ENCODE data around the gene GYPC.

GYPC gene

DNA sequence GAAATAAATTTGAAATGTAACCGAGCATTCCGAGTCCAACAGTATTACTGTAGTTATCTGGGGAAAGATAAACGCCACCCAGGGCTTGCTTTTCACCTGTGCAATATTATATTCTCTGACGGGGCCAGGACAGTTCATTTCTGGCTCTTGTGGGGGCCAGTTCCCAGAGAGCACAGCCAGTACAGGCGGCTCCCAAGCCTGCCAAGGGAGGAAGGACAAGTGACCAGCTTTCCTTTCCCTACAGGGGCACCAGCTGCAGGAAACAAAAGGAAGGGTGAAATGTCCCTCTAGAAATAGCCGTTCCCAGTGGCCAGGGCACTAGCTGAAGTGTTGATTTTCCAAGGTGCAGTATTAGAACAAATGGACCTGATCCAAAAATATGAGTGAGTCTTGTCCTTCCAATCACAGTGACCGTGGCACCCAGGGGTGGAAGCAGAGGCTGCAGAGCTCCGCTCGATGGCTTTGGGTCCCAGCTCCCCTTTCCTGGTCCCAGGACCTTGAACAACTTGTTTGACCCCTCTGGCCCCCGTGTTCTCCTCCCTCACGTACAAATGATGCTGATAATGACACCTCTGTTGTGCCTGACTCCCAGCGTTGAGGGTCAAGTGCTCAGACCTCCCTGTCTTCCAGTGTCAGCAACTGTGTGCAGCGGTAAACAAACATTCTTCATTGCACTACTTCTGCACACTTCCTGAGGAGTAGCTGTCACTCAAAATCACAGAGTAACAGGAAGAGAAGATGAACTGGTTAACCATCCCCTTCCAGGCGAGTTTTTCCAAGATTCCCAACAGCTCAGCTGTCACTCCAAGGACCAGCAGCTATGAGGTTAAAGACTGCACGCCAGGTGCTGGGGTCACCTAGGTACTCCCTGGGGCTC lies 40.9 kb downstream of the GYPC start:
- TF ChIP-seq, protein P1, sequence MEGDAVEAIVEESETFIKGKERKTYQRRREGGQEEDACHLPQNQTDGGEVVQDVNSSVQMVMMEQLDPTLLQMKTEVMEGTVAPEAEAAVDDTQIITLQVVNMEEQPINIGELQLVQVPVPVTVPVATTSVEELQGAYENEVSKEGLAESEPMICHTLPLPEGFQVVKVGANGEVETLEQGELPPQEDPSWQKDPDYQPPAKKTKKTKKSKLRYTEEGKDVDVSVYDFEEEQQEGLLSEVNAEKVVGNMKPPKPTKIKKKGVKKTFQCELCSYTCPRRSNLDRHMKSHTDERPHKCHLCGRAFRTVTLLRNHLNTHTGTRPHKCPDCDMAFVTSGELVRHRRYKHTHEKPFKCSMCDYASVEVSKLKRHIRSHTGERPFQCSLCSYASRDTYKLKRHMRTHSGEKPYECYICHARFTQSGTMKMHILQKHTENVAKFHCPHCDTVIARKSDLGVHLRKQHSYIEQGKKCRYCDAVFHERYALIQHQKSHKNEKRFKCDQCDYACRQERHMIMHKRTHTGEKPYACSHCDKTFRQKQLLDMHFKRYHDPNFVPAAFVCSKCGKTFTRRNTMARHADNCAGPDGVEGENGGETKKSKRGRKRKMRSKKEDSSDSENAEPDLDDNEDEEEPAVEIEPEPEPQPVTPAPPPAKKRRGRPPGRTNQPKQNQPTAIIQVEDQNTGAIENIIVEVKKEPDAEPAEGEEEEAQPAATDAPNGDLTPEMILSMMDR (IDR thresholded peaks at IDR 0.05; ENCODE audit: low read depth, low read length), result no peak
- DNase-seq (ENCODE audit: low read depth in 2 of 2), result no peak
- H3K4me3 ChIP-seq (replicated peaks in 1 of 2; ENCODE audit: low read depth in 2 of 2, low read length in 2 of 2), result no peak overlapping the region

- H3K4me3 ChIP-seq (replicated peaks in 1 of 2; ENCODE audit: low read depth in 2 of 2, low read length in 2 of 2), result no peak overlapping the region
- TF ChIP-seq, protein P1 (IDR thresholded peaks at IDR 0.05; ENCODE audit: low read depth, low read length), result no peak
- no peak for DNase-seq (ENCODE audit: low read depth in 2 of 2)
Measured at GRCh38 chr2:126698376-126698775, 42.4 kb downstream of the GYPC start.

GRCh38 chr2:126699018-126699417 lies 43.1 kb downstream of the GYPC start:
- no peak for DNase-seq (ENCODE audit: low read depth in 2 of 2)
- H3K4me3 ChIP-seq (replicated peaks in 1 of 2; ENCODE audit: low read depth in 2 of 2, low read length in 2 of 2), result no peak overlapping the region
- TF ChIP-seq, protein P1 (IDR thresholded peaks at IDR 0.05; ENCODE audit: low read depth, low read length), result no peak

DNA sequence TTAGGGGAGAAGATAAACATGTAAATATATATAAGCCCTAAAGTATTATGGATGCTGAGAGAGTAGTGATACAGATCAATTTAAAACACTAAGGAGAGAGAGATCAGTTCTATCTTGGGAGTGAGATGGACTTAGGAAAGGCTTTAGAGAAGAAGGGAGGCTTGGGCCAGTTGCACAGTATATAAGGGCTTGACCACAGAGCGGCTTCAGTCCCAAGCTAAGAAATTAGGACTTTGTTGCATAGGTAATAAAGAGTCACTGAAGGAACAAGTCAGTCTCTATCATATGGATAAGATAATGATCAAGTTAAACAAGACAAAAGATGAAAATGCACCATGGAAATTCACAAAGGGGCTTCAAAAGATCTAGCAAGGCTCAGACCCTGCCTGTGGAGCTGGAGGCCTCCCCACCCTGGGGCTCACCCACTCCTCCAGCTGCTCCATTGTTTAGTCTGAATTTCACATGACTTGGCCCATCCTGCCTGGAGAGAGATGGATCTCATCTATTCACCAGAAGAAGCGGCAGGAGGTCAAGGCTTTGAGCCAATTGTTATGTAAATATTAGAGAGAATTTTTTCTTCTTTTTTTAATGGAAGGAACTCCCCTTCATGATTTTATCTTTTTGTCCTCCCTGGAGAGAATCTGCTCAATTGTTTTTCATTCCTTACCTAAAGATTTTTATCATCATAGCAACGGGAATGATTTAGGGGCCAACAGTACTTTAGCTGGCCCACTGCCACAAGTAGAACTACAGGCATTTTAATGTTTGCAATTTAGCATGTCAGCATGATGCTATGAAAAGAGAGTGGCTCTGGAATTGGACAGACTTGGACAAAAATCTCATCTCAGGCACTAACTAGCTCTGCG lies 44.0 kb downstream of the GYPC start:
- TF ChIP-seq, protein P1 (IDR thresholded peaks at IDR 0.05; ENCODE audit: low read depth, low read length), result no peak
- no peak overlapping the region for H3K4me3 ChIP-seq (replicated peaks in 1 of 2; ENCODE audit: low read depth in 2 of 2, low read length in 2 of 2)
- DNase-seq (ENCODE audit: low read depth in 2 of 2), result peak; percentile 12 to 50

GRCh38 chr2:126700677-126701076 lies 44.7 kb downstream of the GYPC start:
- DNase-seq (ENCODE audit: low read depth in 2 of 2), result peak; percentile 11 to 39

DNA sequence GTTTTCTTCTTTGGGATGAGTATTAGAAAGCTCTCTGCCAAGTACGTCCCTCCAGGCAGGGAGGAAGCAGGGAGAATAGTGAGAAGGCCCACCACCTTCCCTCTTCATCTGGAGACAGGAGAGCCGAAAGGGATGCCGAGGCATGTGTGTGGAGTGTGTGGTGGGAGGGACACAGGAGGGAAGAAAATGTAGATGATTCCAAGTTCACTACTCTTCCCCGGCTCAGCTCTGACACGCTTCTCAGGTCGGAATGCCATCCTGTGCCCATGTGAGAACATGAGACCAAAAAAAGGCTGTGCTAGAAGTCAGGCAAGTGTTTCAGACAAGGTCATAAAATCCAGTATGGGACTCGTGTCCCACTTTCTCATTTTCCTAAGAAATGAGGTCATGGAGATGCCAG lies 47.4 kb downstream of the GYPC start:
- TF ChIP-seq, protein P1 (IDR thresholded peaks at IDR 0.05; ENCODE audit: low read depth, low read length), result no peak

More at GRCh38 chr2:126700677-126701076, 44.7 kb downstream of the GYPC start:
- TF ChIP-seq, protein P1 (IDR thresholded peaks at IDR 0.05; ENCODE audit: low read depth, low read length), result no peak
- H3K4me3 ChIP-seq (replicated peaks in 1 of 2; ENCODE audit: low read depth in 2 of 2, low read length in 2 of 2), result no peak overlapping the region

More for the DNA sequence above, 47.4 kb downstream of the GYPC start:
- H3K4me3 ChIP-seq (replicated peaks in 1 of 2; ENCODE audit: low read depth in 2 of 2, low read length in 2 of 2), result no peak overlapping the region
- DNase-seq (ENCODE audit: low read depth in 2 of 2), result no peak
